Liver (tissue), 3 donors: Measurements from ENCODE around the gene EPHA5.

Experiments used
- CTCF ChIP-seq: fragments of 150-350 bp; IDR thresholded peaks from 2 replicates; pipeline ENCODE4 v1.5.1; 2017; ENCODE audit warnings: improper control_type of control experiment, low read depth, low read length; ENCODE audit not compliant: missing input control
- FOXA1 ChIP-seq: IDR thresholded peaks from 2 replicates; pipeline ENCODE4 v1.6.1; 2016; ENCODE audit warnings: antibody characterized with exemption
- GABPA ChIP-seq, 2 donors: IDR thresholded peaks in 1 of 2; conservative IDR thresholded peaks in 1 of 2; 2 replicates each; pipeline ENCODE4 v1.6.1; 2016; ENCODE audit warnings: antibody characterized with exemption in 2 of 2, mild to moderate bottlenecking in 1 of 2, moderate library complexity in 1 of 2
- JUND ChIP-seq, 2 donors: IDR thresholded peaks; 2 replicates each; pipeline ENCODE4 v1.6.1; 2016; ENCODE audit warnings: antibody characterized with exemption in 2 of 2
- MAX ChIP-seq: IDR thresholded peaks from 2 replicates; pipeline ENCODE4 v1.6.1; 2016; ENCODE audit warnings: antibody characterized with exemption
- RAD21 ChIP-seq, 2 donors: IDR thresholded peaks; 2 replicates each; pipeline ENCODE4 v1.6.1; 2016; ENCODE audit warnings: antibody characterized with exemption in 2 of 2, mild to moderate bottlenecking in 2 of 2
- SP1 ChIP-seq: IDR thresholded peaks from 2 replicates; pipeline ENCODE4 v1.6.1; 2018; ENCODE audit warnings: antibody characterized with exemption, mild to moderate bottlenecking
- YY1 ChIP-seq: IDR thresholded peaks from 2 replicates; pipeline ENCODE4 v1.6.1; 2016; ENCODE audit warnings: antibody characterized with exemption, mild to moderate bottlenecking
- donor health status: healthy.
- donor health status: healthy.

- TF ChIP-seq CTCF (no peak), YY1 (no peak), FOXA1 (no peak), SP1 (no peak), RAD21 (IDR thresholded peaks at IDR 0.05) (no peak), GABPA (IDR thresholded peaks at IDR 0.05 in 1 of 2, conservative IDR thresholded peaks at IDR 0.05 in 1 of 2) (no peak), MAX (no peak), JUND (IDR thresholded peaks at IDR 0.05) (no peak)
Observed at GRCh38 chr4:65559270-65559669, 111.0 kb downstream of the EPHA5 start.
